Erythroblast (primary cell): ENCODE data around the gene HACD2.

Source experiments
- GATA1 ChIP-seq: IDR thresholded peaks from 2 replicates; pipeline ENCODE4 v1.6.1; 2011; ENCODE audit warnings: low read depth, mild to moderate bottlenecking, control low read depth, low read length, moderate library complexity
- POLR2A ChIP-seq: IDR thresholded peaks from 2 replicates; pipeline ENCODE4 v1.6.1; 2011; ENCODE audit warnings: mild to moderate bottlenecking, low read length

DNA sequence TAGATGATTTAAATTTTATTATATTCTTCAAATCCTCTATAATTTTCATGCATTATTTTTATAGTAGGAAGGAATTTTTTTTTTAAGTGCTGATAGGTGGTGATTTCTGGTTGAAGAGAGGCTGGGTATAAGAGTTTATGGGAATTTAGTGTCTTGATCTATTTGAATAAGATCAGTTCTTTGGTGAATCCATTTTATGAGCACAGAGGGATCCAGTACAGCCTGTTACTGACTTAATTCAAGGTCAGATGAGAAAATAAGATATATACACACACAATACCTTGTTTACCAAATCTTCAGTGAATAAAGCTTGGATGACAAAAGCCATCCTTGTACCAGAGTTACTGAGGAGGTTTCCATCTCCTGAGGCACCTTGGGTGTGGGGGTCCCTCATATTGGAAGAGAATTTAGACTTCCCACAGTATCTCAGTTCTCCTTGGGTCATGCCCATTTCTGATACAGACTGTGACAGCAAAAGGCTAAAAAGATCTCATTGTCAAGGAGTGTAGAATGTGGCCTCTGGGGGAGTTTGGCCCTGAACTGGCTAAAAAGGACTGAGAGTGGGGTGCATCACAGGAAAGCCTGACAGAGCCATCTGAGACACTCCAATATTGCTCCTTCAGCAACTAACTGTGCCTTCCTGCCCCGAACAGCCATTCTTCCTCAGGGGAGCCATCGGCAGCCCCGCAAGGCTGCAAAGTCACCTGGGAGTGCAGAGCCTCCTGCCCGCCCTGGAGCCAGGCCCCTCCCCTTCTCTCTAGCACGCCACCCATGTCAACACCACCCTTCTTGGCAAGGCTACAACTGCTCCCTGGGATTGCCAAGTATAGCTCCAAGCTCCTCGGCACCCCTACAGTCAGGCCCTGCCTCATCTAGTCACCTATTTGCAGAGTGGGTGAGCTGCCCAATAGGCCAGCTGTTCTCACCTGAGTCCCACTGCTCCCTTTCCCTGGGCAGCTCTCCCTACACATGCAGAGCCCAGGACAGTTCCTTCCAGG is 43.1 kb upstream of the HACD2 start:
- no peak for TF ChIP-seq POLR2A
- TF ChIP-seq GATA1 = no peak
